Common myeloid progenitor, CD34-positive (primary cell): ENCODE data around the gene TMEM132A.

Experiments
- CTCF ChIA-PET: fragments of 350-600 bp; sonication (Branson Sonifier 250); formaldehyde crosslinking; loops from one replicate; lab custom pipeline; 2021; ENCODE audit warnings: antibody characterized with exemption; lab: Charles Lee
- POLR2A ChIA-PET: fragments of 350-600 bp; sonication (Branson Sonifier 250); formaldehyde crosslinking; loops from one replicate; lab custom pipeline; 2021; ENCODE audit warnings: antibody characterized with exemption; lab: Charles Lee
- DNase-seq, 3 donors: peaks; one replicate each; pipeline versions ENCODE4 v3.0.0 to v3.0.0-alpha.2; 2013
- H3K27ac ChIP-seq, 2 experiments: 1 replicate in 1 of 2; 2 replicates in 1 of 2; pipeline ENCODE4 v1.7.0; 2013; ENCODE audit warnings: inconsistent platforms in 2 of 2, low read length in 2 of 2, mild to moderate bottlenecking in 2 of 2, low read depth in 1 of 2, moderate library complexity in 1 of 2; ENCODE audit not compliant: severe bottlenecking in 2 of 2, insufficient read depth in 1 of 2, poor library complexity in 1 of 2
- H3K27me3 ChIP-seq, 5 experiments: replicated peaks in 2 of 5; 1 replicate in 3 of 5; 2 replicates in 2 of 5; pipeline versions ENCODE4 v1.6.1 to v1.7.0; 2013; ENCODE audit warnings: low read length in 4 of 5, mild to moderate bottlenecking in 2 of 5, moderate library complexity in 2 of 5, inconsistent platforms in 1 of 5; ENCODE audit not compliant: insufficient read depth in 5 of 5, control insufficient read depth in 4 of 5
- H3K36me3 ChIP-seq, 4 experiments: 1 replicate in 2 of 4; 2 replicates in 2 of 4; pipeline versions ENCODE4 v1.6.1 to v1.7.0; 2013; ENCODE audit warnings: low read length in 3 of 4, control low read depth in 1 of 4, mild to moderate bottlenecking in 1 of 4; ENCODE audit not compliant: control insufficient read depth in 4 of 4, insufficient read depth in 4 of 4
- H3K4me1 ChIP-seq, 4 experiments: 1 replicate in 3 of 4; 2 replicates in 1 of 4; pipeline versions ENCODE4 v1.6.1 to v1.7.1; 2013; ENCODE audit warnings: low read length in 3 of 4, mild to moderate bottlenecking in 3 of 4, control low read depth in 1 of 4, inconsistent platforms in 1 of 4, moderate library complexity in 1 of 4; ENCODE audit not compliant: control insufficient read depth in 4 of 4, insufficient read depth in 4 of 4; ENCODE audit errors: control extremely low read depth in 1 of 4
- H3K4me3 ChIP-seq, 7 experiments: 1 replicate in 4 of 7; 2 replicates in 3 of 7; pipeline versions ENCODE4 v1.5.1 to v1.7.0; 2013; ENCODE audit warnings: mild to moderate bottlenecking in 7 of 7, low read length in 6 of 7, moderate library complexity in 6 of 7, inconsistent platforms in 2 of 7, low read depth in 2 of 7, control low read depth in 1 of 7; ENCODE audit not compliant: insufficient read depth in 4 of 7, control insufficient read depth in 1 of 7; ENCODE audit errors: extremely low read depth in 1 of 7
- H3K9me3 ChIP-seq, 5 experiments: 1 replicate in 4 of 5; 2 replicates in 1 of 5; pipeline versions ENCODE4 v1.6.1 to v1.7.1; 2013; ENCODE audit warnings: low read length in 4 of 5, mild to moderate bottlenecking in 2 of 5, inconsistent platforms in 1 of 5, low read depth in 1 of 5, moderate library complexity in 1 of 5; ENCODE audit not compliant: control insufficient read depth in 4 of 5, insufficient read depth in 2 of 5; ENCODE audit errors: control extremely low read depth in 1 of 5
- WGBS: methylation state at CpG from one replicate; pipeline ENCODE4 v1.1.5; 2013; ENCODE audit not compliant: insufficient coverage; 5-methylcytosine and 5-hydroxymethylcytosine counted together

The TMEM132A gene

GRCh38 chr11:60880643-60881282 lies 43.5 kb upstream of the TMEM132A start:
- DNase-seq: no peak
- ChIA-PET CTCF (interaction anchor here (14.2 kb wide), 1 partner anchor 52 kb away, joined by 422 read pairs; no protein-coding TSS in a partner anchor), POLR2A (no interaction called here)

DNA sequence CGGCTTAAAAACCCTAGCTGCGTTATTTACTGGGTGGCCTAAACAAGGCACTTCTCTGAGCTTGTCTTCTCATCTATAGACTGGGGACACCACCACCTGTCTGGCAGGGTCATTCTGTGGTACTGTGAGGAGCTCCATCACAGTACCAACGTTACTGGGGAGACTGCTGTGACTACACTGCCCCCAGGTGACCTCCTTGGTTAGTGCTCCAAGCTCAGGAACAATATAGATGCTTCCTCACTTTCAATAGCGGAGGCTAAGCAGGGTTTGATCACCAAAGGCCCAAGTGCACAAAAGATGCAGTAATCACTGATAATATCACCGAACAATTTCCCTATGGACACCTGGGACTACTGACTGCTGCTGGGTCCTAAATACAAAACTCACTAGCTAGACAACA lies 36.7 kb upstream of the TMEM132A start:
- CTCF ChIA-PET: interaction anchor here (0.7 to 14.2 kb wide), 26 partner anchors 11 to 134 kb away, joined by 3 to 422 read pairs (median 6); partner anchors contain the start of genes PRPF19, PTGDR2 and ZP1
- peak; percentile 70 to 84 (median 81) for DNase-seq
- Histone ChIP-seq H3K4me3 (no peak overlapping the region), H3K4me1 (peaks cover 0 to 31% (median 18%) of the 10 kb centered on the region in 4 experiments), H3K36me3 (peaks cover 0 to 30% (median 2%) of the 10 kb centered on the region in 4 experiments), H3K9me3 (no peaks in the 10 kb centered on the region), H3K27ac (no peak overlapping the region), H3K27me3 (no peaks in the 10 kb centered on the region)
- POLR2A ChIA-PET: interaction anchor here (1.2 kb wide), 1 partner anchor 57 kb away, joined by 7 read pairs; no protein-coding TSS in a partner anchor
- WGBS: 55% methylated on average over 5 of the region's 5 CpGs

More at GRCh38 chr11:60880643-60881282, 43.5 kb upstream of the TMEM132A start:
- Histone ChIP-seq H3K4me3 (no peak overlapping the region), H3K9me3 (no peaks in the 10 kb centered on the region), H3K27me3 (no peaks in the 10 kb centered on the region), H3K4me1 (no peaks in the 10 kb centered on the region), H3K36me3 (peaks cover 0 to 8% (median 3%) of the 10 kb centered on the region in 4 experiments), H3K27ac (no peak overlapping the region)
- 96% methylated on average over 8 of the region's 8 CpGs for WGBS

DNA sequence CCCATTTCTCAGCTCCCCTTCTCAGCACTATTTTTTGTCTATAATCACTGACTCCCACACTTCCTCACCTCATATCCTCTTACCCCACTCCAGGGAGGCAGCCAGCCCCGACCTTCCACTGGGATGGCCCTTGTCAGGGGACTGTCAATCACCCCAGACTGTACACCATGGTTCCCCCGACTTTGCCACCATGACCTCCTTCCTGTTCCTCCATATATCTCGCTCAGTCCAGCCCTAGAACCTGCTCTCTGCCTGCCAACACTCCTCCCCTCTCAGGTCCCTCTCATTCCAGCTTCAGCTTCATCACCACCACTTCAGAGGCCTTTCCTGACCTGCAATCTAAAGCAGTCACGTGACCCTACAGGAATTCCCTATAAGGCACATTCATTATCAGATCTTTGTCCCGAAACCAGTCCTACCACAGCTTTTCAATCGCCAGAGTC lies 34.4 kb upstream of the TMEM132A start:
- 23% methylated on average over 6 of the region's 6 CpGs for WGBS
- H3K9me3 ChIP-seq: no peaks in the 10 kb centered on the region
- CTCF ChIA-PET: interaction anchor here (1.1 to 14.2 kb wide), 9 partner anchors 8 to 116 kb away, joined by 3 to 422 read pairs (median 7); partner anchors contain the start of genes PRPF19 and ZP1
- H3K27ac ChIP-seq: peak overlapping the region; percentile 20 to 23
- no peak overlapping the region for H3K4me3 ChIP-seq
- POLR2A ChIA-PET: no interaction called here
- peaks cover 0 to 34% (median 18%) of the 10 kb centered on the region in 4 experiments for H3K4me1 ChIP-seq
- no peaks in the 10 kb centered on the region for H3K27me3 ChIP-seq
- peak in 1 of 3 donors; percentile 14 for DNase-seq
- H3K36me3 ChIP-seq: peaks cover 3 to 46% (median 16%) of the 10 kb centered on the region in 4 experiments

DNA sequence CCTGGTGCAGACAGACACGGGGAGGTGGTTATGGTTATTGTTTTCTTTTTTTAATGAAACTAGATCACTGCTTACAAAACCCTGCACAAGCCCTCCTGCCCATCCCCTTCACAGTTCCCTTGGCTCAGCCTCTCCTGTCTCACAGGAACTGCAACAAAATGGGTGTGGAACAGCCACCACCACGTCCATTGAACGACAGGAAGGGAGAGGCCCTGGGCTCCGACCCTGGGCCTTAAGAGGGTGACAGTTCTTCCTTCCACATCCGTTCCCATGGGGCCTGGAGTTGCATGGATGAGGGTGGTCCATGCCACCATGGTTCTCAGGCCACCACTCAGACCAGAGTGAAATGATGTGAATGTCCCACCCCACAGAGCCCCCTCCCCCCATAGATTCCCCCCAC lies 33.6 kb upstream of the TMEM132A start:
- Histone ChIP-seq H3K27ac (peak overlapping the region in 1 of 2 experiments; percentile 43), H3K36me3 (peaks cover 6 to 53% (median 24%) of the 10 kb centered on the region in 4 experiments), H3K4me3 (no peak overlapping the region), H3K4me1 (peaks cover 0 to 34% (median 18%) of the 10 kb centered on the region in 4 experiments), H3K27me3 (no peaks in the 10 kb centered on the region), H3K9me3 (no peaks in the 10 kb centered on the region)
- 0% methylated on average over 2 of the region's 5 CpGs for WGBS
- POLR2A ChIA-PET: interaction anchor here (1.0 to 1.2 kb wide), 2 partner anchors 8 to 16 kb away, joined by 3 read pairs; partner anchors contain the start of gene PRPF19
- CTCF ChIA-PET: interaction anchor here (1.2 to 14.2 kb wide), 6 partner anchors 8 to 117 kb away, joined by 3 to 422 read pairs (median 65); partner anchors contain the start of gene PRPF19
- DNase-seq: peak in 1 of 3 donors; percentile 26

GRCh38 chr11:60891103-60891741 lies 33.0 kb upstream of the TMEM132A start:
- Histone ChIP-seq H3K27me3 (no peaks in the 10 kb centered on the region), H3K36me3 (peaks cover 6 to 58% (median 27%) of the 10 kb centered on the region in 4 experiments), H3K4me1 (peaks cover 0 to 34% (median 18%) of the 10 kb centered on the region in 4 experiments), H3K9me3 (no peaks in the 10 kb centered on the region), H3K27ac (peak overlapping the region; percentile 46 to 77), H3K4me3 (peak overlapping the region in 1 of 7 experiments; percentile 17)
- WGBS: 17% methylated on average over 3 of the region's 7 CpGs
- ChIA-PET POLR2A (interaction anchor here (0.7 to 1.2 kb wide), 3 partner anchors 8 to 69 kb away, joined by 3 read pairs; partner anchors contain the start of gene PRPF19), CTCF (interaction anchor here (0.9 to 14.2 kb wide), 7 partner anchors 7 to 117 kb away, joined by 3 to 422 read pairs (median 62); partner anchors contain the start of gene PRPF19)
- peak; percentile 64 to 80 (median 75) for DNase-seq

- Histone ChIP-seq H3K27me3 (no peaks in the 10 kb centered on the region), H3K36me3 (peaks cover 15 to 87% (median 60%) of the 10 kb centered on the region in 4 experiments), H3K27ac (no peak overlapping the region), H3K4me3 (no peak overlapping the region), H3K9me3 (no peaks in the 10 kb centered on the region), H3K4me1 (peaks cover 0 to 26% (median 13%) of the 10 kb centered on the region in 4 experiments)
- no CpG with 5 or more reads among the region's 5 CpGs for WGBS
- ChIA-PET POLR2A (no interaction called here), CTCF (interaction anchor here (0.6 to 9.5 kb wide), 9 partner anchors 7 to 73 kb away, joined by 3 to 102 read pairs (median 4); partner anchors contain the start of gene PRPF19)
- no peak for DNase-seq
These were observed 28.6 kb upstream of the TMEM132A start for GRCh38 chr11:60895687-60896086.
